NB4 (cell line): ENCODE data around the gene NDST1.

Experiments
- CTCF ChIP-seq: IDR thresholded peaks from one replicate; pipeline ENCODE4 v1.5.1; 2012; ENCODE audit warnings: low read depth, low read length
- MAX ChIP-seq: IDR thresholded peaks from 2 replicates; pipeline ENCODE4 v1.6.1; 2011; ENCODE audit warnings: low read depth, low read length
- MYC ChIP-seq: IDR thresholded peaks from 2 replicates; pipeline ENCODE4 v1.6.1; 2011; ENCODE audit warnings: low read depth, low read length
- POLR2A ChIP-seq: IDR thresholded peaks from 2 replicates; pipeline ENCODE4 v1.6.1; 2011; ENCODE audit warnings: mild to moderate bottlenecking; ENCODE audit not compliant: insufficient read length; ENCODE audit errors: extremely low read depth

GRCh38 chr5:150573216-150573615, 65.3 kb downstream of the NDST1 start:
- no peak for TF ChIP-seq CTCF
- TF ChIP-seq POLR2A = no peak
- TF ChIP-seq MYC = no peak
- TF ChIP-seq MAX = no peak
